Femur (tissue), 1 donor: ENCODE measurements around the gene PARPBP.
A peak's percentile ranks its signal among the peaks of the same experiment; 100 is the strongest.
"Not testable (repeated sequence)": the region's sequence is repeated elsewhere in the genome, so short reads cannot be mapped to it uniquely, and the experiment has no call there.

ENCODE experiments used
- DNase-seq: peaks from one replicate; pipeline ENCODE4 v3.0.0-alpha.2; 2017

Gene PARPBP

GRCh38 chr12:102119674-102120563 is at the start of gene PARPBP, which contains the start of gene NUP37:
Gene PARPBP, plus strand, starts transcription at chr12:102120183. Its CDS starts 3,706 bp downstream, at chr12:102123889.
Gene NUP37, minus strand, starts transcription at chr12:102120114. Its CDS starts 1,596 bp downstream, at chr12:102118518.
- DNase-seq, result peak; percentile 95

DNA sequence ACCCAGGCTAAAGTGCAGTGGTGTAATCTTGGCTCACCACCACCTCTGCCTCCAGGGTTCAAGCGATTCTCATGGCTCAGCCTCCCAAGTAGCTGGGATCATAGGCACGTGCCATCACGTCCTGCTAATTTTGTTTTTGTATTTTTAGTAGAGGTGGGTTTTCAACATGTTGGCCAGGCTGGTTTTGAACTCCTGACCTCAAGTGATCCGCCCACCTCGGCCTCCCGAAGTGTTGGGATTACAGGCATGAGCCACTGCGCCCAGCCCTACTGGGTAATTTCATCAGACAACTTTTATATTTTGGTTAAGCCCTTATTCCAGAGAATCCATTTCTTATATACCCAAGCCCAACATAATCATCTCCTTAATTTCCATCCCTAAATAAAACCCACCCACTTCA is 47.9 kb upstream of the PARPBP start:
- DNase-seq, result not testable (repeated sequence)

DNA sequence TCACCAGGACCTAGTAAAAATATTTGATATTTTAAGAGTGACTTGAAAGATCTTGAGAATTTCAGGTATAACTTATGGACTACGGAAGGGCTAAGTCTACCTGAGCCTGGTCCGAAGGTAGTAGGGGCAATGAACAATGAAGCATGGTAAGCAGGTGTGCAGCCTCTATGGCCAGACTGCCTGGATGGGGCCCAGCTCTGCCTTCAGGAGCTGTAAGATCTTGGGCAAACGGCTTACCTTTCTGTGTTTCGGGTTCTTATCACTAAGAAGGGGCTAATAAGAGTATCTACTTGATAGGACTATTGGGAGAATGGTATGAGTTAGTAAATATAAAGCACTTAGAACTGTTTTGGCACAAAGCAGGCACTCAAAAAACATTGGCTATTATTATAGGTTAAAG is 39.1 kb upstream of the PARPBP start:
- DNase-seq, result no peak

DNA sequence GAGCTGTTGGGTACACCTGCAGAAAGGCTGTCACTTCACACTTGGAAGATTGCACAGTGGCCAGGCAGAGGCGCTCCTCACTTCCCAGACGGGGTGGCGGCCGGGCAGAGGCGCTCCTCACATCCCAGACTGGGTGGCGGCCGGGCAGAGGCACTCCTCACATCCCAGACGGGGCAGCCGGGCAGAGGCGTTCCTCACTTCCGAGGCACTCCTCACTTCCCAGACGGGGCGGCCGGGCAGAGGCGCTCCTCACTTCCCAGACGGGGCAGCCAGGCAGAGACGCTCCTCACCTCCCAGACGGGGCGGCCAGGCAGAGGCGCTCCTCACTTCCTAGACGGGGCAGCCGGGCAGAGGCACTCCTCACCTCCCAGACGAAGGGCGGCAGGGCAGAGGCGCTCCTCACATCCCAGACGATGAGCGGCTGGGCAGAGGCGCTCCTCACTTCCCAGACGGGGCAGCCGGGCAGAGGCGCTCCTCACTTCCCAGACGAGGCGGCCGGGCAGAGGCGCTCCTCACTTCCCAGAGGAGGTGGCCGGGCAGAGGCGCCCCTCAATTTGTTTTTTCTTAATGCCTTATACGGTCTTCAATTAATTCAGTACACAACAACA is 30.7 kb upstream of the PARPBP start:
- not testable (repeated sequence) for DNase-seq

- no peak for DNase-seq
These were observed 26.7 kb upstream of the PARPBP start for GRCh38 chr12:102093319-102093718.

- no peak for DNase-seq
These were observed 24.2 kb upstream of the PARPBP start for GRCh38 chr12:102095677-102096263.

GRCh38 chr12:102096855-102097254 is 23.1 kb upstream of the PARPBP start:
- no peak for DNase-seq

- no peak for DNase-seq
These were observed 13.1 kb upstream of the PARPBP start for GRCh38 chr12:102106905-102107304.

GRCh38 chr12:102107970-102108369 is 12.0 kb upstream of the PARPBP start:
- no peak for DNase-seq

DNA sequence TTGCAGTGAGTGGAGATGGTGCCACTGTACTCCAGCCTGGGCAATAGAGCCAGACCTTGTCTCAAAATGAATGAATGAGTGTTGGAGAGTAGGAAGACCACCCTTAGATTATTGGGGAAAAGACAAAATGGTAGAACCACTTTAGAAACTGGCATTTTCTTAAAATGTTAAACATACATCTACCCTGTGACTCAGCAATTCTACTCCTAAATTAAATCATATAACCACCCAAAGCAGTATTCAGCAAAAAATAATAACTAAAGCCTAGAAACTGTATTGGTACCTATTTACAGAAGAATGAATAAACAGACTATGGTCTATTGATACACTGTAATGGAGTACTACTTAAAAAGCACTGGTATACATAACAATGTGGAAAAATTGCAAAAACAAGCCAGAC is 9.2 kb upstream of the PARPBP start:
- DNase-seq, result no peak

DNA sequence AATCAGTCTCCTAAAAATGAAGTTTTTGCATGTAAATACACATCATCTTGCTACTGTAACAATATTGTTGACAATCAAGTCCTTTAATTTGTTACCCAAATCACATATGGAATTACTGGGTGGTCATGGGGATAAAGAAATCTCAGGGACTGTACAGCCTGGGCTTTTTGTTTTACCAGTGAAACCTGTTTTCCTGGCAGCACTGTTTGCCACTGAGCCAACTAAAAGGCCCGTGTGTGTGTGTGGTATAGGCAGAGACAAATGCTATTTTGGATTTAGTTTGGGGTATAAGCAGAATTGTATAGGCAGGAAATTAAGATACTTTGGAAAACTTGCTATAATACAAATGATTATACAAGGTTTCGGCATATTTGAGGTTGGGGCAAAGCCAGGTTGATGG is 5.8 kb upstream of the PARPBP start:
- DNase-seq, result no peak

- no peak for DNase-seq
These were observed 3.6 kb upstream of the PARPBP start for GRCh38 chr12:102116392-102116791.

DNA sequence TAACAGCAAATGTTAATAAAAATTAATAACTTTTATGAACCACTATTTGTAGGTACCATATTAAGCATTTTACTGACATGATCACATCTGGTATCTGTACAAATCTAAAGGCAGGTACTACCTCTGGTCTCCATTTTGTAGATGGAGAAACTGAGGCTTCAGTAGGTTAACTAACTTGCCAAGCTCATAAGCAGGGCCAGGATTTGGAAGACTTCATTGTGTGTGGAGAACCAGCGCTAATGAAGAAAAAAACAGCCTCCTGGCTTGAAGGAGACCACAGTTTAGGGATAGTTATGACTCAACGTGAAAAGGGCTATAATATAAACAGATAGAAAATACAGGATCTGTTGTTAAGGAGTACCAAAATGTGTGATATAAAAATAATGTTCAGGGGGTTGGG is 1.1 kb upstream of the PARPBP start:
- DNase-seq, result no peak

DNA sequence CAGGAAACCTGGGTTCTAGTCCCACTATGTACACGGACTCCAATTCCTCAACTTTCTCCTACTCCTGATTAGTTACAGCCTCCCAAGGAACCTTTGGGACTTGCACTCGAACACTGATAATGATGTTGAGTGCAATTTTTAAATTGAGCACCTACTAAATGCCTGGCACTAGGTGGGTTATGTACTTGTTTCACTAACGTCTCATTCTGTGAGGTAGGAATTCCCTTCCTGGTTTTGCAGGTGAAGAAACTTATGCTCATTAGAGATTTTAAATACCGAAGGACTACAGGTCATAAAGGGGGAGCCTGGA is 536 bp downstream of the PARPBP start:
- no peak for DNase-seq

- no peak for DNase-seq
These were observed 903 bp downstream of the PARPBP start for GRCh38 chr12:102120886-102121285.

- DNase-seq, result not testable (repeated sequence)
These were observed 1.3 kb downstream of the PARPBP start for GRCh38 chr12:102121328-102121727.

DNA sequence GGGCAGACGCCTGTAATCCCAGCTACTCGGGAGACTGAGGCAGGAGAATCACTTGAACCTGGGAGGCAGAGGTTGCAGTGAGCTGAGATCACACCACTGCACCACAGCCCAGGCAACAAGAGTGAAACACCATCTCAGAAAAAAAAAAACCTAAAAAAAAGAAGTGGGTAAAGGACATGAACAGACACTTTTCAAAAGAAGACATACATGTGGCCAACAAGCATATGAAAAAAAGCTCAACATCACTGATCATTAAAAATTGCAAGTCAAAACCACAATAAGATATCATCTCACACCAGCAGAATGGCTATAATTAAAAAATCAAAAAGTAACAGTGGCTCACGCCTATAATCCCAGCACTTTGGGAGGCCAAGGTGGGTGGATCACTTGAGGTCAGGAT is 10.7 kb downstream of the PARPBP start:
- not testable (repeated sequence) for DNase-seq

DNA sequence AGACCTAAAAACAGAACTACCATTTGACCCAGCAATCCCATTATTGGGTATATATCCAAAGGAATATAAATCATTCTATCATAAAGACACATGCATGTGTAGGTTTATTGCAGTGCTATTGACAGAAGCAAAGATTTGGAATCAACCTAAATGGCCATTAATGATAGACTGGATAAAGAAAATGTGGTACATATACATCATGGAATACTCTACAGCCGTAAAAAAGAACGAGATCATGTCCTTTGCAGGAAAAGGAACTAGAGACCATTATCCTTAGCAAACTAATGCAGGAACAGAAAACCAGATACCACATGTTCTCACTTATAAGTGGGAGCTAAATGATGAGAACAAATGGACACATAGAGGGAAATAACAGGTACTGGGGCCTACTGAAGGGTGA is 11.5 kb downstream of the PARPBP start:
- not testable (repeated sequence) for DNase-seq

- DNase-seq, result not testable (repeated sequence)
These were observed 17.6 kb downstream of the PARPBP start for GRCh38 chr12:102137619-102138018.

- DNase-seq, result not testable (repeated sequence)
These were observed 22.9 kb downstream of the PARPBP start for GRCh38 chr12:102142866-102143373.

GRCh38 chr12:102144221-102144620 is 24.2 kb downstream of the PARPBP start:
- DNase-seq, result no peak

DNA sequence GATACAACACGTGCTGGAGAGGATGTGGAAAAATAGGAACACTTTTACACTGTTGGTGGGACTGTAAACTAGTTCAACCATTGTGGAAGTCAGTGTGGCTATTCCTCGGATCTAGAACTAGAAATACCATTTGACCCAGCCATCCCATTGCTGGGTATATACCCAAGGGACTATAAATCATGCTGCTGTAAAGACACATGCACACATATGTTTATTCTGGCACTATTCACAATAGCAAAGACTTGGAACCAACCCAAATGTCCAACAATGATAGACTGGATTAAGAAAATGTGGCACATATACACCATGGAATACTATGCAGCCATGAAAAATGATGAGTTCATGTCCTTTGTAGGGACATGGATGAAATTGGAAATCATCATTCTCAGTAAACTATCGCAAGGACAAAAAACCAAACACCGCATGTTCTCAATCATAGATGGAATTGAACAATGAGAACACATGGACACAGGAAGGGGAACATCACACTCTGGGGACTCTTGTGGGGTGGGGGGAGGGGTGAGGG is 27.1 kb downstream of the PARPBP start:
- not testable (repeated sequence) for DNase-seq

DNA sequence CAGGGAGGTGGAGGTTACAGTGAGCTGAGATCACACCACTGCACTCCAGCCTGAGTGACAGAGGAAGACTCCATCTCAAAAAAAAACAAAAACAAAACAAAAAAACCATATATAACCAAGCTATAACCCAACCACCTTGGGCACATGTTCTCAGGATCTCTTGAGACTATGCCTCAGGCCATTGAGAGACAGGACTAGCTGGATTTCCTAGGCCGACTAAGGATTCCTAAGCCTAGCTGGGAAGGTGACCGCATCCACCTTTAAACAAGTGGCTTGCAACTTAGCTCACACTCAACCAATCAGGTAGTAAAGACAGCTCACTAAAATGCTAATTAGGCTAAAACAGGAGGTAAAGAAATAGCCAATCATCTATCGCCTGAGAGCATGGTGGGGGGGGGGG is 35.2 kb downstream of the PARPBP start:
- not testable (repeated sequence) for DNase-seq
